Measurements from ENCODE around the gene MROH2A.

The MROH2A gene

DNA sequence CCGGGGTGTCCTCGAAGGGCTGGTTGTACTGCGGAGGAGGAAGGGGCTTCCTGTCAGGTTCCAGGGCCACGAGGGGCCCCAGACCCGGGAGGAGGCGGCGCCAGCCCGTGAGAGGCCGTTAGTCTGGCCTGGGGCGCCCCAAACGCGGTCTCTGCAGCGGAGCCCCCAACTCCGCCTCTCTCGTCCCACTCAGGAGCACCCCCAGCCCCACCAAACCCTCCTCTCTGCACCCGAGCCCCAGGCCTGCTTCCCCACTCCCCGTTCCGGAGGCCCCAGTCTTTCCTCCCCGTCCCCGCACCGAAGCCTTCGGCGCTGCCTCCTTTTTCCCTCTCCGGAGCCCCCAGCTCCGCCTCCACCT lies 75.7 kb downstream of the MROH2A start:
- peaks cover 6% of the 10 kb centered on the region for H3K27me3 ChIP-seq (ENCODE audit: insufficient read depth, low read length, poor library complexity, severe bottlenecking)
- H3K4me1 ChIP-seq (ENCODE audit: insufficient read depth, low read length, poor library complexity, severe bottlenecking): peaks cover 53% of the 10 kb centered on the region
- H3K4me2 ChIP-seq (ENCODE audit: low read depth, low read length, poor library complexity, severe bottlenecking): peak overlapping the region; percentile 97
- peaks cover 62% of the 10 kb centered on the region for H3K79me2 ChIP-seq (ENCODE audit: insufficient read depth, low read length)
- H2AFZ ChIP-seq (ENCODE audit: low read length): peak overlapping the region; percentile 84
- H3K9ac ChIP-seq (ENCODE audit: low read depth, low read length, poor library complexity, severe bottlenecking): peak overlapping the region; percentile 100
- H3K36me3 ChIP-seq (ENCODE audit: insufficient read depth, low read length): peaks cover 35% of the 10 kb centered on the region; the same call in 1 of the 2 replicates
- no peak for TF ChIP-seq EZH2phosphoT487 (IDR thresholded peaks at IDR 0.05; ENCODE audit: borderline replicate concordance)
- no peaks in the 10 kb centered on the region for H3F3A ChIP-seq (ENCODE audit: low read depth)
- no peaks in the 10 kb centered on the region for H3K9me2 ChIP-seq (replicated peaks; ENCODE audit: low read depth, low read length)
- peak overlapping the region; percentile 97 for H3K4me3 ChIP-seq (ENCODE audit: low read length, poor library complexity, severe bottlenecking)
- H3K9me3 ChIP-seq (ENCODE audit: insufficient read depth, low read depth, low read length): no peaks in the 10 kb centered on the region
- H4K20me1 ChIP-seq (ENCODE audit: insufficient read depth, low read length, poor library complexity, severe bottlenecking): peaks cover 48% of the 10 kb centered on the region

GRCh38 chr2:233854241-233854981 lies 76.3 kb downstream of the MROH2A start, which contains the start of gene HJURP:
Gene HJURP (minus strand): TSS chr2:233854535. CDS start chr2:233854500, 35 bp downstream.
- Histone ChIP-seq H3K4me3 (ENCODE audit: low read length, poor library complexity, severe bottlenecking) (peak within 1 kb of the TSS; percentile 97), H3K79me2 (ENCODE audit: insufficient read depth, low read length) (peaks cover 56% of the 10 kb centered on the region), H3K27me3 (ENCODE audit: insufficient read depth, low read length, poor library complexity, severe bottlenecking) (peaks cover 6% of the 10 kb centered on the region), H3K4me2 (ENCODE audit: low read depth, low read length, poor library complexity, severe bottlenecking) (peak within 1 kb of the TSS; percentile 97), H3K9ac (ENCODE audit: low read depth, low read length, poor library complexity, severe bottlenecking) (peak within 1 kb of the TSS; percentile 100), H3K36me3 (ENCODE audit: insufficient read depth, low read length) (peaks cover 29% of the 10 kb centered on the region; the same call in 1 of the 2 replicates), H3K4me1 (ENCODE audit: insufficient read depth, low read length, poor library complexity, severe bottlenecking) (peaks cover 48% of the 10 kb centered on the region), H3K9me3 (ENCODE audit: insufficient read depth, low read depth, low read length) (no peaks in the 10 kb centered on the region), H4K20me1 (ENCODE audit: insufficient read depth, low read length, poor library complexity, severe bottlenecking) (peaks cover 43% of the 10 kb centered on the region), H2AFZ (ENCODE audit: low read length) (peak within 1 kb of the TSS; percentile 84), H3F3A (ENCODE audit: low read depth) (no peaks in the 10 kb centered on the region), H3K9me2 (replicated peaks; ENCODE audit: low read depth, low read length) (no peaks in the 10 kb centered on the region)
- TF ChIP-seq EZH2phosphoT487 (IDR thresholded peaks at IDR 0.05; ENCODE audit: borderline replicate concordance): no peak
- TF ChIP-seq, protein P1, sequence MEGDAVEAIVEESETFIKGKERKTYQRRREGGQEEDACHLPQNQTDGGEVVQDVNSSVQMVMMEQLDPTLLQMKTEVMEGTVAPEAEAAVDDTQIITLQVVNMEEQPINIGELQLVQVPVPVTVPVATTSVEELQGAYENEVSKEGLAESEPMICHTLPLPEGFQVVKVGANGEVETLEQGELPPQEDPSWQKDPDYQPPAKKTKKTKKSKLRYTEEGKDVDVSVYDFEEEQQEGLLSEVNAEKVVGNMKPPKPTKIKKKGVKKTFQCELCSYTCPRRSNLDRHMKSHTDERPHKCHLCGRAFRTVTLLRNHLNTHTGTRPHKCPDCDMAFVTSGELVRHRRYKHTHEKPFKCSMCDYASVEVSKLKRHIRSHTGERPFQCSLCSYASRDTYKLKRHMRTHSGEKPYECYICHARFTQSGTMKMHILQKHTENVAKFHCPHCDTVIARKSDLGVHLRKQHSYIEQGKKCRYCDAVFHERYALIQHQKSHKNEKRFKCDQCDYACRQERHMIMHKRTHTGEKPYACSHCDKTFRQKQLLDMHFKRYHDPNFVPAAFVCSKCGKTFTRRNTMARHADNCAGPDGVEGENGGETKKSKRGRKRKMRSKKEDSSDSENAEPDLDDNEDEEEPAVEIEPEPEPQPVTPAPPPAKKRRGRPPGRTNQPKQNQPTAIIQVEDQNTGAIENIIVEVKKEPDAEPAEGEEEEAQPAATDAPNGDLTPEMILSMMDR (conservative IDR thresholded peaks at IDR 0.05; ENCODE audit: low read length): no peak

- no peak for TF ChIP-seq EZH2phosphoT487 (IDR thresholded peaks at IDR 0.05; ENCODE audit: borderline replicate concordance)
- TF ChIP-seq, protein P1 (conservative IDR thresholded peaks at IDR 0.05; ENCODE audit: low read length): no peak
Measured at GRCh38 chr2:233855345-233855744, 77.2 kb downstream of the MROH2A start.

More at GRCh38 chr2:233855345-233855744, 77.2 kb downstream of the MROH2A start:
- no peaks in the 10 kb centered on the region for H3K9me2 ChIP-seq (replicated peaks; ENCODE audit: low read depth, low read length)
- H3K79me2 ChIP-seq (ENCODE audit: insufficient read depth, low read length): peaks cover 47% of the 10 kb centered on the region
- no peaks in the 10 kb centered on the region for H3F3A ChIP-seq (ENCODE audit: low read depth)
- no peak overlapping the region for H2AFZ ChIP-seq (ENCODE audit: low read length)
- no peaks in the 10 kb centered on the region for H3K9me3 ChIP-seq (ENCODE audit: insufficient read depth, low read depth, low read length)
- H3K27me3 ChIP-seq (ENCODE audit: insufficient read depth, low read length, poor library complexity, severe bottlenecking): peaks cover 6% of the 10 kb centered on the region
- H3K4me1 ChIP-seq (ENCODE audit: insufficient read depth, low read length, poor library complexity, severe bottlenecking): peaks cover 38% of the 10 kb centered on the region
- peak overlapping the region; percentile 100 for H3K9ac ChIP-seq (ENCODE audit: low read depth, low read length, poor library complexity, severe bottlenecking)
- peaks cover 20% of the 10 kb centered on the region; the same call in 1 of the 2 replicates for H3K36me3 ChIP-seq (ENCODE audit: insufficient read depth, low read length)
- H3K4me2 ChIP-seq (ENCODE audit: low read depth, low read length, poor library complexity, severe bottlenecking): peak overlapping the region; percentile 78
- H3K4me3 ChIP-seq (ENCODE audit: low read length, poor library complexity, severe bottlenecking): peak overlapping the region; percentile 97
- peaks cover 35% of the 10 kb centered on the region for H4K20me1 ChIP-seq (ENCODE audit: insufficient read depth, low read length, poor library complexity, severe bottlenecking)
